ENCODE measurements around the gene FANCD2.
"Not testable (repeated sequence)": the region's sequence is repeated elsewhere in the genome, so short reads cannot be mapped to it uniquely, and the experiment has no call there.

Gene FANCD2

DNA sequence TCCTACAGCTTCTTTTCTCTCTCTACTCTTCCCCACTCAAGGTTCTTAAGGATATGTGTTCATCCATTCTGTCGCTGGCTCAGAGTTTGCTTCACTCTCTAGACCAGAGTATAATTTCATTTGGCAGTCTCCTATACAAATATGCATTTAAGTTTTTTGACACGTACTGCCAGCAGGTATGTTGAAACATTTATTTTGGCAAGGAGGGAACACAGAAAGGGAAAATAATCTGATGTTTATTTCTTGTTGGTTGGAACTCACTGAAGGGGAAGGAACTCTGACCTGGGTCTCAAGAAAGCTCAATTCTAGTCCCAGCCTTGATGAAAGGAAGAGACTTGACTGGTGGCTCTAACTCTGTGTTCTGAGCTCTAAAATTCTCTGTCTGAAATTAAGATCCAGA is 21.6 kb downstream of the FANCD2 start:
- no peaks in the 10 kb centered on the region for H3K27me3 ChIP-seq
- no peak for DNase-seq
- no peaks in the 10 kb centered on the region for H3K4me1 ChIP-seq
- no peaks in the 10 kb centered on the region for H3K9me3 ChIP-seq
- TF ChIP-seq, protein P1, sequence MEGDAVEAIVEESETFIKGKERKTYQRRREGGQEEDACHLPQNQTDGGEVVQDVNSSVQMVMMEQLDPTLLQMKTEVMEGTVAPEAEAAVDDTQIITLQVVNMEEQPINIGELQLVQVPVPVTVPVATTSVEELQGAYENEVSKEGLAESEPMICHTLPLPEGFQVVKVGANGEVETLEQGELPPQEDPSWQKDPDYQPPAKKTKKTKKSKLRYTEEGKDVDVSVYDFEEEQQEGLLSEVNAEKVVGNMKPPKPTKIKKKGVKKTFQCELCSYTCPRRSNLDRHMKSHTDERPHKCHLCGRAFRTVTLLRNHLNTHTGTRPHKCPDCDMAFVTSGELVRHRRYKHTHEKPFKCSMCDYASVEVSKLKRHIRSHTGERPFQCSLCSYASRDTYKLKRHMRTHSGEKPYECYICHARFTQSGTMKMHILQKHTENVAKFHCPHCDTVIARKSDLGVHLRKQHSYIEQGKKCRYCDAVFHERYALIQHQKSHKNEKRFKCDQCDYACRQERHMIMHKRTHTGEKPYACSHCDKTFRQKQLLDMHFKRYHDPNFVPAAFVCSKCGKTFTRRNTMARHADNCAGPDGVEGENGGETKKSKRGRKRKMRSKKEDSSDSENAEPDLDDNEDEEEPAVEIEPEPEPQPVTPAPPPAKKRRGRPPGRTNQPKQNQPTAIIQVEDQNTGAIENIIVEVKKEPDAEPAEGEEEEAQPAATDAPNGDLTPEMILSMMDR (IDR thresholded peaks at IDR 0.05; ENCODE audit: low read depth, low read length) = no peak
- no peaks in the 10 kb centered on the region for H3K36me3 ChIP-seq
- no peak overlapping the region for H3K4me3 ChIP-seq (ENCODE audit: low read depth, low read length)

DNA sequence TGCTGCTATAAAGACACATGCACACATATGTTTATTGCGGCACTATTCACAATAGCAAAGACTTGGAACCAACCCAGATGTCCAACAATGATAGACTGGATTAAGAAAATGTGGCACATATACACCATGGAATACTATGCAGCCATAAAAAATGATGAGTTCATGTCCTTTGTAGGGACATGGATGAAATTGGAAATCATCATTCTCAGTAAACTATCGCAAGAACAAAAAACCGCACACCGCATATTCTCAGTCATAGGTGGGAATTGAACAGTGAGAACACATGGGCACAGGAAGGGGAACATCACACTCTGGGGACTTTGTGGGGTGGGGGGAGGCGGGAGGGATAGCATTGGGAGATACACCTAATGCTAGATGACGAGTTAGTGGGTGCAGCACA is 26.8 kb downstream of the FANCD2 start:
- H3K27me3 ChIP-seq, H3K36me3 ChIP-seq: not testable (repeated sequence)

DNA sequence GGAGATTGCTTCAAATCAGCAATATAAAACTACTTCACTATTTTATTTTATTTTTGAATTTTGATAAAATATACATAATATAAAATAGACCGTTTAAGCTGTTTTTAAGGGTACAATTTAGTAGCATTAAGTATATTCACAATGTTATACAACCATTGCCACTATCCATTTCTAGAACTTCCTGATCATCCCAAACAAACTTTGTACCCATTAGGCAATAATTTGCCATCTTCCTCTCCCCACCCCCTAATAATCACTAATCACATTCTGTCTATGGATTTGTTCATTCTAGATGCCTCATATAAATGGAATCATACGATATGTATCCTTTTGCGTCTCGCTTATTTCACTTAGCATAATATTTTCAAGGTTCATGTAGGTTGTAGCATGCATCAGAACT is 28.9 kb downstream of the FANCD2 start:
- H3K4me1 ChIP-seq = no peaks in the 10 kb centered on the region
- TF ChIP-seq, protein P1 (IDR thresholded peaks at IDR 0.05; ENCODE audit: low read depth, low read length) = no peak
- no peak for DNase-seq
- no peak overlapping the region for H3K4me3 ChIP-seq (ENCODE audit: low read depth, low read length)
- H3K36me3 ChIP-seq = no peaks in the 10 kb centered on the region
- no peaks in the 10 kb centered on the region for H3K27me3 ChIP-seq
- no peaks in the 10 kb centered on the region for H3K9me3 ChIP-seq

More for the DNA sequence above, 26.8 kb downstream of the FANCD2 start:
- H3K4me1 ChIP-seq; H3K4me3 ChIP-seq (ENCODE audit: low read depth, low read length); DNase-seq; H3K9me3 ChIP-seq: not testable (repeated sequence)

DNA sequence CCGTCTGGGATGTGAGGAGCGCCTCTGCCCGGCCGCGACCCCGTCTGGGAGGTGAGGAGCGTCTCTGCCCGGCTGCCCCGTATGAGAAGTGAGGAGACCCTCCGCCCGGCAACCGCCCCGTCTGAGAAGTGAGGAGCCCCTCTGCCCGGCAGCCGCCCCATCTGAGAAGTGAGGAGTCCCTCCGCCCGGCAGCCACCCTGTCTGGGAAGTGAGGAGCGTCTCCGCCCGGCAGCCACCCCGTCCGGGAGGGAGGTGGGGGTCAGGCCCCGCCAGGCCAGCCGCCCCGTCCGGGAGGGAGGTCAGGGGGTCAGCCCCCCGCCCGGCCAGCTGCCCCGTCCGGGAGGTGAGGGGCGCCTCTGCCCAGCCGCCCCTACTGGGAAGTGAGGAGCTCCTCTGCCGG is 43.8 kb downstream of the FANCD2 start:
- H3K4me1 ChIP-seq; DNase-seq; H3K27me3 ChIP-seq; H3K4me3 ChIP-seq (ENCODE audit: low read depth, low read length); H3K36me3 ChIP-seq; H3K9me3 ChIP-seq: not testable (repeated sequence)

DNA sequence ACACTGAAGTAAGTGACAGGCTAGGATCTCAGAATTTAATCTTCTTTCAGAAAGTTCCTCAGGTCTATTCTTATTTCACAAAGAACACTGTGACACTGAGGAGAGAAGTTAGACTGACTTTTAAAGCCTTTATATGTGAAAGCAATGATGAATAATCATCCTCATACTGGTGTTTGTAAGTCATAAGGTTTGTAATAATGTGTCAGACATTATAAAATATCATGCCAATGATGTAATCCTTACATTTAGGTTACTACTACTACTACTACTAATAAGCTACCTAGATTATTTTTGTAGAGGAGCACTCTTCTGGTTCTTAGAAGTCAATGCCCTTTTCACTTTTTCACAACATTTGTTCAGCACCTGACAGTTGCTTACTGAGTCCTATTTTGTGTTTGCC is 48.4 kb downstream of the FANCD2 start:
- no peak overlapping the region for H3K4me3 ChIP-seq (ENCODE audit: low read depth, low read length)
- TF ChIP-seq, protein P1 (IDR thresholded peaks at IDR 0.05; ENCODE audit: low read depth, low read length) = no peak
- no peaks in the 10 kb centered on the region for H3K36me3 ChIP-seq
- no peaks in the 10 kb centered on the region for H3K27me3 ChIP-seq
- no peaks in the 10 kb centered on the region for H3K9me3 ChIP-seq
- DNase-seq = no peak
- no peaks in the 10 kb centered on the region for H3K4me1 ChIP-seq

DNA sequence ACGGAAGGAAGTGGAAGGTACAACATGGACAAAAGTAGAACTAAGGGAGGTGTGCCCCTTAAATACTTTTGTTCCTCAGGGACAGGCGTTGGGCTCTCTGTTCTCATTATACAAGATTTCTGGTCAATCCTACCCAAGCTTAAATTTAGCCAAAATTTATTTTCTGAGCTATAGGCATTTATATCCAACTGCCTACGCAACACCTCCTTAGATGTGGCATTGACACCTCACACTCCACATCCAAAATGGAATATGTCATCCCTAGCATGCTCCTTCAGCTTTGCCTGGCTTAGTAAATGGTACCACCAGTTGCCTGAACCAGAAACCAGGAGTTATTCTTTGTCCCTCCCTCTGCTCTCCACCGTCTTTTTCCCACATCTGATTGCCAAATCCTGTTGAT is 55.6 kb downstream of the FANCD2 start:
- DNase-seq = no peak
- no peaks in the 10 kb centered on the region for H3K9me3 ChIP-seq
- no peak overlapping the region for H3K4me3 ChIP-seq (ENCODE audit: low read depth, low read length)
- TF ChIP-seq, protein P1 (IDR thresholded peaks at IDR 0.05; ENCODE audit: low read depth, low read length) = no peak
- H3K36me3 ChIP-seq = no peaks in the 10 kb centered on the region
- no peaks in the 10 kb centered on the region for H3K4me1 ChIP-seq
- no peaks in the 10 kb centered on the region for H3K27me3 ChIP-seq

DNA sequence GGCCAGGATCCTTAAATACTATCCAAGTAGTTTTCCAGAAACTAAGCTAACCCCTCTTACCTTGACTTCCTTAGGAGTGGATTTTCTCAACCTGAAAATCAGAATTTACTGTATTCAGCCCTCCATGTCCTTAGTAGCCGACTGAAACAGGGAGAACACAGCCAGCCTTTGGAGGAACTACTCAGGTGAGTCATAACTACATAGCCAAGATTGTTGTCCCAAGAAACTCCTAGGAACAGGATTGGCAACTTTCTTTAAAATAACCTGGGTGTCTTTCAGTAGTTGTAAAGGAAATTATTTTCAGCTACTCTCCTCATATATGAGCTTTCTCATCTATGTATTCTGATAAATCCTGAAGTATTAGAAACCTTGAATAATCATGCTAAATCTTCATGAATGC is 59.5 kb downstream of the FANCD2 start:
- Histone ChIP-seq H3K4me3 (ENCODE audit: low read depth, low read length) (no peak overlapping the region), H3K4me1 (no peaks in the 10 kb centered on the region), H3K36me3 (no peaks in the 10 kb centered on the region), H3K9me3 (no peaks in the 10 kb centered on the region), H3K27me3 (no peaks in the 10 kb centered on the region)
- no peak for DNase-seq
- TF ChIP-seq, protein P1 (IDR thresholded peaks at IDR 0.05; ENCODE audit: low read depth, low read length) = no peak
